Stimulated activated CD4-positive, alpha-beta T cell treated with anti-CD3 and anti-CD28 coated beads, TNF-alpha, amount 100 ng/mL, for 4 hours (primary cell): Measurements from ENCODE around the gene SOD3.

Experiments
- DNase-seq, 3 experiments: peaks; one replicate each; pipeline ENCODE4 v3.0.0-alpha.2; 2020; ENCODE audit warnings: low read depth in 3 of 3

The SOD3 gene

DNA sequence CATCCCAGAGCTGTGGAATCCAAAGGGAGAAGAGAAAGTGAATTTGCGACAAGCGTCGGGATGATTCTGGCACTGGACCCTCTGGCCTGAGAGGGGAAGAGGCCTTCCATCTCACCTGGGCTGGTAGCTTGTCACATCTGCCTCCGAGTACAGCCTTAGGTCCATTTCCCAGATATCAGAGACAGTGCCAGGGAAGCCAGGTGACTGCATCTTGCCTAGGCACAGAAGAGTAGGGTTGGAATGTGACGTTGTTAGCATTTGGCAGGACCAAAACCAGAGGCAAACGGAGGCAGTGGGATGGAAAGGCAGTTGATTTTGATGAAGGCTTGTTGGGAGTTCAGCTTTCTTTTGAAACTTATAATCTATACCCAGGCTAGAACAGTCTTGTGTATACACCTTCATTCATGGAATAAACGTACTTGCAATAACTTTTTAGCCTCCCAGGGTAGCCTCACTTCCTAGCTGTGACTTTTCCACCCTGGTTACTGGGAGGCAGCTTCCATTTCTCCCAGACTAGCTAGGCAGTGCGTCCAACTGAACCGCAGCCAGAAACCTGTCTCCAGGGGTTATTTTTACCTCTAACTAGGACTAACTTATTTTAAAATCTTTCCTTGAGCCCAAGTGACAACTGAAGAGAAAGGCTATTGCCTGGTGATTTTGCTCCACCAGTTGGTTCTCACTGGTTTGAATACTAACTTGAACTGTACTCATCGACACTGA is 5.9 kb downstream of the SOD3 start:
- no peak for DNase-seq

DNA sequence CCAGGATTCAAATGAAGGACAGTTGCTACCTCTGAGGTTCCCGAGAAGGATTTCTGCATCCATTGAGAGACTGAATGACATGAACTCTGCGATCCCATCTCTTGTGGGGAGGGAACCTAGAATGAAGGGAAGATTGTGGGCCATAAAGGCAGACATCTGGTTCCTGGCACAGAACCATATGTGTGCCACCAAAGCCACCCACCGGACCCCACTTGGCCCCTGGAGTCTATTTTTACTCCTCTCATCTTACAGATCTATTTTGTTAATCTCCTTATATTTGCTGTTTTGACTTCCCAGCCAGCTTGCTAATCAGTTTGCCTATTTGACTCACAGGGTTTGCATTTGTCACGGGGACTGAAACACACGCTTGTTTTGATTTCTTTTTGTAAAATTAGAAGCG is 7.3 kb downstream of the SOD3 start:
- DNase-seq: no peak

DNA sequence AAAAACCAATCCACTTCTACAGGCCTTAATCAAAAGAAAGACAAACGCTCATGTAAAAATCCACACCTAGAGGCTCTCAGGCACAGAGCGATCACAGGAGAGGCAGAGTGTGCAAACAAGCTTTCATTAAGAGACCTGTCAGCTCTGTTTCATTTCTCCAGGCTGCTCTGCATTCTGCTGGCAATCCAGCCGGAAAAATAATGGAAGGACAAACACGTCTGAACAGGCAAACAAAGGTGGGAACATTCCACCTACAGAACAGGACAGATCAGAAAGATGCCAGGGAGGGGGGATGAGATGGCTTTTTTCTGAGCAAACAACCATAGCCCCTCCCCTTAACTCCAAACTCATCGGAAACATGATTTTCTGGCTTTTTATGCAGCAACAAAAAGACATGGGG is 9.7 kb downstream of the SOD3 start:
- no peak for DNase-seq

DNA sequence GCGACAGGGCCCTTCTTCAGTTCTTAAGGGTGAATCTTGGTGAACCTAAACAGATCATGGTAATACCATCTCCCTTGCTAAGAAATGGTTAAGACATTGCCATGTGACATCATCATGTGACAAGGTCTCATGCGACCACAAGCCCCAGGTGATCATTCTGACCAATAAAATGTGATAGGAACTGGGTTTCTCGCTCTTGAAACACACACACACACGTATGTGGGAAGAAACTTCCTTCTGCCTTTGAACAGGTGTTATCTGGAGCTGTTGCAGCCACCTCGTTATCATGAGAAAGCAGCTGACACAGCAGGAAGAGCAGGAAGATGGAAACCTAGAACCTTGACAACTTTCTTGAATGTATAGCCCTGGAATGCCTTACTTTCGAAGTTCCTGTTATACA is 10.2 kb downstream of the SOD3 start:
- no peak for DNase-seq

DNA sequence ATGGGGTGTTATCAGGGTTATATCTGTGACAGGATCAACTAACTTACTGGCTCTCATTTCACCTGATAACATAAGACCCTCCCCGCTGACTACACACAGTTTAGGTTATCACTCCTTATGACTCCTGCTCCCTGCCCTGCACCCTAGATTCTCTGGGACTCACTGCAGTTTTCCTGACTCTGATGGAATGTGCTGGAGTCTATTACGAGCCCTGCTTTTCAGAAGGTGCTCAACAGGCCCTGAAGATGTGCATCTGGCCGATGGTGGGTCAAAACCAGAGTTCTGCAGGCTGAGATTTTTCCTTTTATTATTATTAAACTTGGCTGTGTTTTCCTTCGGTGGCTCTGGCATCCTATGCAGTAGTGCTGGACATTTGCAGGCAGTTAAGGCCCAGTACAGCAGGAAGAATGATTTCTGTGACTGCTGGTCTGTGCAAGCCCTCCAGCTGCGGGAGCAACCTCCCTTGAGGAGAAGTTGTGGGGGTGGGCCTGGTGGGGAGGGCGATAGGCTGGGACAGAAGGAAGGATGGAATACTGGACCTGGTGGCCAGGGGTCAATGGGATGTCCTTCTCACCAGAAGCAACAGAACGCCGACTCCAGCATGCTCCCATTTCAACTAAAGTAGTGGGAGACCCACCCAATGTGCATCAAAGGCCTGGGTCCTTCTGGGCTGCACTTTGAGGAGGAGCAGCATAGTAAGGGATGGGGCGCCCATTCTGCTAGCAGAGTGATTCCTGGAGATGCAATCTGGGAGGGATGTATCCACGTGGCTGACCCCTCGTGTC is 11.0 kb downstream of the SOD3 start:
- DNase-seq: no peak

DNA sequence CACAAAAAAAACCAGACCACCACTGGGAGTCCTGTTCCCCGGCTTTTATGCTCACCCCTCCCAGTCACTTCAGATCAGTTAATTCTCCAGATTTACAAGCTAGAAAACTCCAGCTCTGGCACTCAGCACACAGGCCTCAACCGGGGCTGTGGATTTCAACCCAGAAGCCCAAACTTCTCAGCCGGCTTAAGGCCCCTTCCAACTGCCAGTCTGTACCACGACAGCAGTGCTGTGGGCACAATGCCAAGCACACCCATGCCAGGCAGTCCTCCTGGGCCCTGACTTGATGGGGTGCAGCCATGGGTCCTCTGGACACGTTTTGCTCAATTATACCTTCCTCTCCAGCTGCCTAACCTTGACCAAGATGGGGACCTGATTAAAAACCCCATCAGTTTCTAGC is 12.2 kb downstream of the SOD3 start:
- DNase-seq: no peak

DNA sequence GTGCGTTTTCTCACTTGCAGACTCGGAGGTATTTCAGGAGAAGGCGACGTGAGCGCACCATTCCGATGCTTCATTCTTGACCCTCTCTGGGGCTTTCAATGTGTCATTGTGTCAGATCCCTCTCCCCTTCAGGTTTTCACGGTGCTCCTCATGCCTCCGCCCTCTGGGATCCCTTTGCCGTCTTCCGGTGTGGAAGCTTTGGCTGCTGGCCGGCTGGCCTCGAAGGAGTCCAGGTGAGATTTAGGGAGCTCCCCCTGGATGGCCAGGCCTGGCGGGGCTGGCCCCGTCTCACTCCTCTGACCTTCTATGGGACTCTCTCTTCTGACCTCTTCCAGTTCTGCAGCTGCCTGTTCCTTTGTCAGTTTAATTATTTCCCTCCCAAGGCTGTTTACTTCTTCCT is 12.9 kb downstream of the SOD3 start:
- DNase-seq: no peak

DNA sequence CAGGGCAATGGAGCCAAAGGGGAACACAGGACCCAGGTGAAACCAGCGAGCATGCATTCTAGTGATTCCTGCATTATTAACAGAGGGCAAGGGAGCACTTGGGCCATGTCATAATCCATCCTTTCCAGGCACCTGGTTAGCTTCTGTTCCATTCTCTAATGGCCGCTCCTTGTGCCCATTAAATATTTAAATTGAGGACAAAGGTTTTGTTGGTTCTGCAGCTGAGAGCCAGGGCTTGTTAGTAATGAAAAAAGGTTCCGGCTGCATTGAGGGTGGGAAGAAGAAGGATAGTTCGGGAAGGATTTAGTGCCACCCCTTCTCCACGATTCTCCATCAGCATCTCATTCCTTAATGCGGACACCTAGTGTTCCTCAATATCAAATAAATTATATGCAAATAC is 13.6 kb downstream of the SOD3 start:
- no peak for DNase-seq

DNA sequence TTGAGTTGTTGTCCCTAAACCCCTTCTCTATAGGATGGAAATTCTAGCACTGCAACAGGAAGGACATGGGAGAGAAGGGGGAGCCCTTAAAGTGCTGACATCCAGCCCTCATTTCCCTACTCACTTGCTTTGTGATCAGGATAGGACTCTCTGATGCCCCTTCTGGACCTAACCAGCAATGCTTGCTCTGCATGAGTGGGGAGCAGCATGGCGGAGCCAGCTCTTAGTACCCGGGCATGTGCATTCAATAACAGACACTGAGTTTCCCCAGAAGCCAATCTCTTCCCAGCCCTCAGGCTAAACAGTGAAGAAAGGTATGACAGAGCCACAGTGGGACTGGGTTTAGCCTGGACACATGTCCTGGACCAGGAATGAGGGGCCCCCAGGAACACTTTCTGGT is 14.0 kb downstream of the SOD3 start:
- DNase-seq: no peak

DNA sequence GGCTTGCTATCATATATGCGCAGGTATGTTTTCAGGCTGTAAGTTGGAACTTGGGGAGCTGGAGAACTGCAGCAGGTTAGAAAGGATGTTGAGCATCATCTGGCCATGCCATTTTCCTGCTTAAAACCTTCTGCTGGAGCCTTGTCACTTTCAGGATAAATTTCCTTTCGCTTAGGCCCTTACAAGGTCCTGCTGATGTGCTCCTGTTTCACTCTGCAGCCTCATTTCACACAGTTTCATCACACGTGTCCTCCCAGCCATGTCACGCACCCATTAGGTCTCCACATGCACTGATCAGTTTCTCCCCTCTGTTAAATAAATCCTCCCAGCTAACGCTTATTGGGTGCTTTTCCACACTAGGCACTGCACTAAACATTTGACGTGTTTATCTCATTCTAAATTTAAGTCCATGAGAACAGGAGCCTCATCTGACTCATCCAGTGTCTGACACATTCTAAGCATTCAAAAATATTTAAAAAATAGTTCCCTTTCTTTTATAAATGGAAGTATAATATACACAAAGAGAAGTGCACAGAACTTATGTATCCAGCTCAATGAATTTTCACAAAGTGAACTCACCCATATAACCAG is 14.5 kb downstream of the SOD3 start:
- DNase-seq: no peak

DNA sequence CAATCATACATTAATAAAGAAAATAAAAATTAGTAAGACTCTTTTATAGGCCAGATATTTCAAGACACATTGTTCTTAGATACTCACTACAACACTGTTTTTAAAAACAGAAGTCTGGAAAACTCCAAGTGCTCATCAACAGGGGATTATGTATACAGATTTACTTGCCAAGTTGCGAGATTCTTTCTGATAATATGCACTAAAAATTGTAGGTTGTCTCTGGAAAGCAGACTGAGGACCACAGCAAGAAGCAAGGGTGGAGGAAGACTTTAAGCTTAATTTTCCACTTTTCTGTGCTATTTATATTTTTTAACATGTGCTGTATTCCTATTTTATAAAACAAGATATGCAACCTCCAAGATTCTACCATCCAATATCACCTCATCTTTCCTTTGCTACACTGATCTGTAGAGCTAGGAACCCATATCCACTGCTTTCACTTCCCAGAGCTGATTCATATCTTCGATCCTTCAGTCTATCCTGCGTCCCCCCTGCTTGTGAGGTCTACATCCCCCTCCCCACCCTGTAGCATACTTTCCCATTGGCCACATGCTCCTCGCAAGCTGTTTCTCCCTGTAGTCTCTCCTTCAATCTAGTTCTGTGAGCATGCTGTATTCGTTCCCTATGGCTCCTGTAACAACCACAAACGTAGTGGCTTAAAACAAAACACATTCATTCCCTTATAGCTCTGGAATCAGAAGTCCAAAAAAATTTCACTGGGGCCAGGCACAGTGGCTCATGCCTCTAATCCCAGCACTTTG is 15.7 kb downstream of the SOD3 start:
- DNase-seq: no peak

DNA sequence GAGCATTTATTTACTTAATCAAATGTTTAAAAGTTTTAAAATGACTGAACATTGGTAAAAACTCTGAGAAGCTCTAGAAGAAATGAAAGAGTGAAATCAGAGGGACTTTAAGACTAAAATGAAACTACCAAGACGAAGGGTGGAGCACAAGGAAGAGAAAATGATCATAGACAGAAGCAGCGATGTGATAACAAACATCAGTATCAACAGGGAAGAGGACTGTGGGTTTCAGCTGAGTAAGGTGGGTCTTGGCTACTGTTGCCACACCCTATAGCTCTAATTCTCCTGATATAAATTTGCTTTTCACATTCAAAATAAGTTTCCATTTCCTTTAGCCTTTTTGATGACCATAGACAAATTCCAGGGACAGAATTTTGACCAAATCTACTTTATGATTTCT is 18.4 kb downstream of the SOD3 start:
- DNase-seq: no peak

DNA sequence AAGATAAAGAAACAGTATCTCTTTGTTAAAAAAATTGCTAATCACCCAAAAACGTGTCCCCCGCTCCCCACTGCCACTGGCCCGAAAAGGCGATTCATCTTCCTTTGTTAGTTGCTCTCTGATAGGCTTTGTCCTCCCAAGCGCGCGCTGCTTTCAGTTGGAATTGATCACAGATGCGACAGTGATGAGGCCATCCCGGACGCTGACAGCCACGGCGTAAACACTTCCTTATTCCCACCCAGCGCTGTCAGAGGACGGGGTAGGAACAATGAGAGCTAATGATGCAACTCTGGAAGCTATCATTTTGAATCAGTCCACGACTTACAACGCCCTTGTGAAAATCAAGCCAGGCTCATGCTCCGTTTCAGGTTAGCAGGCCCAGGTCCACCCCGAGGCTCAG is 21.4 kb downstream of the SOD3 start:
- no peak for DNase-seq

DNA sequence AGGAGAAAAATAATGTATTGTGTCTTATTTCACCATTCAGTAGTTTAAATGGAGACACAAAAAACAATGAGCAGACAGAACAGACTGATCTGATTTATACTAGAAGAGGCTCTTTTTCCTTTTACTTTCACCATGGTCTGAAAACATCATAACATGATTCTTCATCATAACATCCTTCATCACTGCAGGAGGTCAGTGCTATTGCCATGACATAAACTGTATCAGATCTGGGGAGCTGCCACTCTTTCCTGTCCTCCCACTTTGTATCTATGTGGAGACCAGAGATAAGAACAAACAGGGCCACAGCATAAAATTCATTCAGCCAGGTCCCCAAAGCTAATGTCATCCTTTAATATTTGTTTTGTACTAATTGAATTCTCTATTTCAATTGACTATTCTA is 25.2 kb downstream of the SOD3 start:
- no peak for DNase-seq

DNA sequence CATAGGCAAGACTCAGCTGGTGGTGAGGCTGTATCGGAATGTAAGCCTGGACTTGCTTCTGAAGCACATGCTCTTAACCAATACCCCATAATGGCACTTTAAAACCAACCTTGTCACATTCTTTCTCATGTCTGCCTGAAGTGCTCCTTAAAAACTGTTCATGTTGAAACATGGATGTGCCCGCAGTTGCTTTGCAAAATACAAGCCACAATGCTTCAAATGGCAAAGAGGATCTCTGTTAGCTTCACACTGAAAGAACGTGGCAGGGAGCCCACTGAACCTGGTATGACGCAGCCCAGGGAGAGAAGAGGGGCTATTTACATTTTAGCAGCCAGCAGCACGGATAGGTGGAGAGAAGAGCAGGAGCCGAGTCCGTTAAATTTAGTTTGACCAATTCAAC is 29.3 kb downstream of the SOD3 start:
- DNase-seq: no peak

DNA sequence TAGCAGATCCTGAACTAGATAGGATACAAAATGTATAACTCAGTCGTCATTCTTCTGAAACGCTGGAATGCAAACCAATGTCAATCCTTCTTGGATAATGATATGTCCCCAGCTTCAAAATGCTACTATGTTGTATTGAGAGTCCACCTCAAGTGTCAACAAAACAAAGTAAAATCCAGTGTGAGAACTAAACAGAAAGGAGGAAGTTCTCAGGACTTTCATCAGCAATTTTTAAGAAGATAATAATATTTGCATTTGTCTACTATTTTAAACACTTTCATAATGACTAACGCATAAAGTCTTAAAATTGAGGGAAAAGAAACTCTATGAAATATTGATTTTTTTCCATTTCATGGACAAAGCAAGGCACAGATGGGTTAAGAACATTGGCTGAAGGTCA is 36.3 kb downstream of the SOD3 start:
- DNase-seq: no peak

DNA sequence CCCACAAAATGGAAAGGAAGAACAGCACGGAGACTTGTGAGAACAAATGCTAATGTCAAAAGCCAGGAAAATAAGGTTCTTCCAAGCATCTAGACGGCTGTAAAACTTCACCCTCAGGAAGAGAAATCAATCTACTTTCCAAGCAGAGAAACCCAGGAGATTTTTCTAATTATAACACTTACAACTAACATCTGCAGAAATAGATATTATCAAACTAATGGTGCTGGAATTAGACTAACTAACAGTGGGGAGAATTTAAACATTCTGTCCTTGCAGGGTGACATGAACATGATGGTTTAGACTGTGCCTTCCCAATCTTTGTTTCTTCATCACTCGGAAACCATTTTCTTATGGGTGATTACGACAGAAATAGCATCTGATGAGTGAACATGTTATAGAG is 40.3 kb downstream of the SOD3 start:
- no peak for DNase-seq

DNA sequence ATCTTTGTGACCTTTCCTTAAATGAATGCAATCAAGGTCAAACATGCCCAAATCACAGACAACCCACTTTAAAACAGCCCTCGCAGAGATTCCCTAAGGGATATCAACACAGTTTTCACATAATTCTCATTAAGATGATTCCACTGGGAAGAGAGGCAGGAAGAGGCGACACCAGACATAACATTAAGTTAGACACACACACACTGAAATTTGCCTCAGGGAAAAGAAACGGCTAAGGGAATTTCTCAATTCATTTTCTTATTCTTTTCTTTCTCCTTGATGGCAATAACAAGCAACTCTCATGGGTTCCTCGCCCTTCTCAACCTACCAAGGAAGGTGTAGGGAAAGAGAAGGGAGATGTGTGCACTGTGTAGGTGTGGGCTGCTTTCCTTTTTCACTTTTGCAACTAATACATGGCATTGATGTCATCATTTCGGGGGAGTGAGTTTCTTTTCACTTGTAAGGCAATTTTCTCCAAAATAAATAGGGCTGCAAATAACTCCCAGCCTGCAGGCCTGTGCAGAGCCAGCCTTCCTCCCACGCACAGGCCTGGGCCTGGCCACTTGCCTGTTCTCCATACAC is 41.4 kb downstream of the SOD3 start:
- no peak for DNase-seq

DNA sequence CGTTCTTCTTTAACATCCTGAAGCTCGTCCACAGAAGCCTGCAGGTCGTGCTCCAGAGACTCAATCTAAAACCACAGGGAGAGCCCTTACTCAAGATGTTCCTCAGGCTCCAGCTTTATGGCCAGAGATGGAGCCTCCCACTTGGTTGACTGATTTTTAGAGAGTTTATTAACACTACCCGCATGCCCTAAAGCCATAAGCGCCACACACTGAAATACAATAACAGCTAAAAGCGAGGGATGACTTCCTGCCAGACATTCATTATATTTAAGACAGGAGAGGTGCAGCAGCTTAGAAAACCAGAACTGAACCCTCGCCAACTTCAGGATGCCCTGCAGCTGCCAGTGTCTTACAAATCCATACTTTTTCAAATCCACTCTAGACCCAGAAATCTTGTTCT is 42.0 kb downstream of the SOD3 start:
- DNase-seq: no peak

DNA sequence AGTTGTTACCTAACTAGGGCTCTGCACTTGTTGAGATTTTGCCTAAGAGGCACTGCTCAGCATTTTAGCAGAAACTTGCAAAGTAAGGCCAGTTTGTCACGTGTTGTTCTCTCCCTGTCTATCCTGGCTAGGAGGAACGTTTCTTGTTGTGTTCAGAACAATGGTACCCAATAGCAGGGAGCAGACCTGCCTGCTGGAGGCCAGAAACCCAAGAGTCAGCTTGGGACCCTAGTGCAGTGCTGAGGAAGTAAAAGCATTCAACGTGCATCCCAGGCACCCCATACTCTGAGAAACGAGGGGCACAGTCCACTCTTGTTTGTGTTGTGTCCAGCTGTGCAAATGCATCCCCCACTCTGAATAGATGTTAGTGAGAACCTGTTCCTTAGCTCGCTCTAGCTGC is 42.4 kb downstream of the SOD3 start:
- DNase-seq: no peak

DNA sequence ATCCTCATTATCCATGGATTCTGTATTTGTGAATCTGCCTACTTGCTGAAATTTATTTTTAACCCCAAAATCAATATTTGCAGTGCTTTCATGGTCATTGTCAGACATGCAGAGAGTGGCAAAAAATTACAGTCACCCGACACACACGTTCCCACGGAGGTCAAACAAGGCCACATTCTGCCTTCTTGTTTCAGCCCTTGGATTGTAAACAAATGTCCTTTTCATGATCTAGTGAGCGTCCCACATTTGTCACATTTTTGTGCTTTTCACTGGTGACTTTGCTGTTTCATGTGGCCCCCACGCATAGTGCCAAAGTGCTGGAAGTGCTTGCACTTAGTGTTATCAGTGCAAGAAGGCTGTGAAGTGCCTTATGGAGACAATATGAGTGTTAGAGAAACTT is 45.0 kb downstream of the SOD3 start:
- DNase-seq: no peak
